Keratinocyte (primary cell): ENCODE results near the gene ALOX5AP. TPM values are rescaled to one million over a fixed set of nuclear protein-coding genes. Genes with fewer than 3 reads are reported as not detected.

ENCODE experiments used
- DNase-seq: peaks from one replicate; pipeline ENCODE4 v3.0.0-alpha.2; 2011; ENCODE audit warnings: low read depth, missing footprints, low spot score
- FAIRE-seq: peaks from 2 replicates; lab custom pipeline; 2011; peaks lifted over from hg19 to GRCh38; lab: Jason Lieb, UNC
- H2AFZ ChIP-seq: 2 replicates; pipeline ENCODE4 v1.6.0; 2012; ENCODE audit warnings: low read length, control low read depth, inconsistent platforms; ENCODE audit not compliant: control insufficient read depth
- H3K27ac ChIP-seq: 2 replicates; pipeline ENCODE4 v1.5.1; 2011; ENCODE audit warnings: low read length; ENCODE audit not compliant: control insufficient read depth, insufficient read depth
- H3K27me3 ChIP-seq: 3 replicates; pipeline ENCODE4 v1.6.0; 2011; ENCODE audit warnings: low read length; ENCODE audit not compliant: control insufficient read depth, insufficient read depth; ENCODE audit errors: extremely low read depth
- H3K36me3 ChIP-seq, 2 experiments: 2 replicates in 1 of 2; 3 replicates in 1 of 2; pipeline ENCODE4 v1.5.1; 2011; ENCODE audit warnings: low read length in 2 of 2, mild to moderate bottlenecking in 1 of 2; ENCODE audit not compliant: control insufficient read depth in 2 of 2, insufficient read depth in 2 of 2; ENCODE audit errors: extremely low read depth in 1 of 2
- H3K4me1 ChIP-seq: 3 replicates; pipeline ENCODE4 v1.5.1; 2011; ENCODE audit warnings: low read length; ENCODE audit not compliant: control insufficient read depth, insufficient read depth; ENCODE audit errors: extremely low read depth
- H3K4me2 ChIP-seq: 3 replicates; pipeline ENCODE4 v1.6.0; 2011; ENCODE audit warnings: low read depth, low read length; ENCODE audit not compliant: control insufficient read depth, insufficient read depth; ENCODE audit errors: extremely low read depth
- H3K4me3 ChIP-seq, 3 experiments: fragments of 200-600 bp in 1 of 3; sonication (generic) in 1 of 3; 2 replicates in 2 of 3; 3 replicates in 1 of 3; pipeline ENCODE4 v1.5.1; 2011 to 2016; ENCODE audit warnings: low read length in 3 of 3, mild to moderate bottlenecking in 3 of 3, control low read depth in 2 of 3, inconsistent platforms in 1 of 3, low read depth in 1 of 3, mixed read lengths in 1 of 3, mixed run types in 1 of 3, moderate library complexity in 1 of 3; ENCODE audit not compliant: control insufficient read depth in 2 of 3, insufficient read depth in 2 of 3; ENCODE audit errors: extremely low read depth in 1 of 3
- H3K79me2 ChIP-seq: 2 replicates; pipeline ENCODE4 v1.6.0; 2012; ENCODE audit warnings: low read length; ENCODE audit not compliant: control insufficient read depth, insufficient read depth
- H3K9ac ChIP-seq: 3 replicates; pipeline ENCODE4 v1.6.0; 2011; ENCODE audit warnings: low read length; ENCODE audit not compliant: control insufficient read depth, insufficient read depth; ENCODE audit errors: extremely low read depth
- H3K9me1 ChIP-seq: 3 replicates; pipeline ENCODE4 v1.6.0; 2011; ENCODE audit warnings: low read length; ENCODE audit not compliant: control insufficient read depth, insufficient read depth; ENCODE audit errors: extremely low read depth
- H3K9me3 ChIP-seq: 2 replicates; pipeline ENCODE4 v1.5.1; 2012; ENCODE audit warnings: low read depth, low read length; ENCODE audit not compliant: control insufficient read depth
- H4K20me1 ChIP-seq: 3 replicates; pipeline ENCODE4 v1.6.0; 2011; ENCODE audit warnings: low read length; ENCODE audit not compliant: control insufficient read depth, insufficient read depth; ENCODE audit errors: extremely low read depth
- CTCF ChIP-seq, 3 experiments: IDR thresholded peaks in 1 of 3; conservative IDR thresholded peaks in 1 of 3; optimal IDR thresholded peaks in 1 of 3; 2 replicates in 2 of 3; 3 replicates in 1 of 3; pipeline versions ENCODE3 to v1.5.1; 2011; ENCODE audit warnings: low read length in 3 of 3, mild to moderate bottlenecking in 3 of 3, moderate library complexity in 2 of 3, control low read depth in 1 of 3, inconsistent platforms in 1 of 3; ENCODE audit not compliant: insufficient read depth in 2 of 3; ENCODE audit errors: extremely low read depth in 1 of 3
- EZH2 ChIP-seq: IDR thresholded peaks from one replicate; pipeline ENCODE4 v1.6.1; 2012; ENCODE audit warnings: inconsistent platforms, mild to moderate bottlenecking, low read length, moderate library complexity
- dilution Hi-C: fragments of 300-500 bp; cut with MboI; formaldehyde crosslinking; loops from one replicate; pipeline ENCODE4 v1.7.0; 2020; ENCODE audit warnings: low sequenced_read_pairs; ENCODE audit not compliant: extremely low pct_ligation_motif_present
- polyA plus RNA-seq, 5 experiments: library from polyadenylated mRNA; depleted of rRNA in 3 of 5; stranded (reverse) in 3 of 5; stranded (forward) in 1 of 5; unstranded in 1 of 5; fragments of >200 nt; gene quantifications; 1 replicate in 1 of 5; 2 replicates in 3 of 5; 3 replicates in 1 of 5; pipeline versions ENCODE4 v1.2.1 to v1.2.3, GENCODE V29; 2011 to 2012; ENCODE audit warnings: missing spikeins in 2 of 5, low read depth in 1 of 5, low replicate concordance in 1 of 5

The ALOX5AP gene
- polyA plus RNA-seq, 1 donor (not counting 4 experiments of a cell fraction or from before 2014, with no cell fraction given), result 0.31 TPM

- DNase-seq (no peak), FAIRE-seq (no peak)
- H3K9me3 ChIP-seq, result no peaks in the 10 kb centered on the region
- no peaks in the 10 kb centered on the region for H3K9me1 ChIP-seq
- no peaks in the 10 kb centered on the region for H4K20me1 ChIP-seq
- H3K4me3 ChIP-seq, result no peak overlapping the region
- no peak overlapping the region for H3K9ac ChIP-seq
- no peak overlapping the region for H2AFZ ChIP-seq
- H3K79me2 ChIP-seq, result no peaks in the 10 kb centered on the region
- dilution Hi-C loops, result no loop called here
- no peak overlapping the region for H3K4me2 ChIP-seq
- no peaks in the 10 kb centered on the region for H3K36me3 ChIP-seq
- no peak overlapping the region for H3K27ac ChIP-seq
- no peaks in the 10 kb centered on the region for H3K4me1 ChIP-seq
- H3K27me3 ChIP-seq, result peaks cover 9% of the 10 kb centered on the region
- TF ChIP-seq EZH2, result no peak
- no peak for TF ChIP-seq CTCF (optimal IDR thresholded peaks at IDR 0.05 in 1 of 3, IDR thresholded peaks at IDR 0.05 in 1 of 3, conservative IDR thresholded peaks at IDR 0.05 in 1 of 3; ENCODE audit: extremely low read depth in 1 of 3, insufficient read depth in 2 of 3, low read length in 3 of 3)
Observed at GRCh38 chr13:30696278-30697176, 38.8 kb upstream of the ALOX5AP start.

- Histone ChIP-seq H4K20me1 (no peaks in the 10 kb centered on the region), H3K36me3 (no peaks in the 10 kb centered on the region), H3K27ac (no peak overlapping the region), H2AFZ (no peak overlapping the region), H3K9me1 (no peaks in the 10 kb centered on the region), H3K4me2 (no peak overlapping the region), H3K4me1 (no peaks in the 10 kb centered on the region), H3K79me2 (no peaks in the 10 kb centered on the region), H3K9me3 (no peaks in the 10 kb centered on the region), H3K27me3 (peaks cover 13% of the 10 kb centered on the region), H3K4me3 (no peak overlapping the region), H3K9ac (no peak overlapping the region)
- dilution Hi-C loops, result no loop called here
- FAIRE-seq (no peak), DNase-seq (no peak)
- TF ChIP-seq CTCF (optimal IDR thresholded peaks at IDR 0.05 in 1 of 3, IDR thresholded peaks at IDR 0.05 in 1 of 3, conservative IDR thresholded peaks at IDR 0.05 in 1 of 3; ENCODE audit: extremely low read depth in 1 of 3, insufficient read depth in 2 of 3, low read length in 3 of 3), result no peak
- TF ChIP-seq EZH2, result no peak
Observed at GRCh38 chr13:30697177-30697953, 38.0 kb upstream of the ALOX5AP start.
